NCI-H1105 (cell line): ENCODE measurements around the gene METTL26.
A peak's percentile ranks its signal among the peaks of the same experiment; 100 is the strongest.

Experiments
- DNase-seq: peaks from one replicate; lab custom pipeline; 2025; lab: John Stamatoyannopoulos, UW

The METTL26 gene

GRCh38 chr16:636206-637080 lies at the start of gene METTL26:
METTL26 (minus strand) TSS chr16:636305; CDS start chr16:636290, 15 bp downstream.
- DNase-seq, result peak; percentile 74

DNA sequence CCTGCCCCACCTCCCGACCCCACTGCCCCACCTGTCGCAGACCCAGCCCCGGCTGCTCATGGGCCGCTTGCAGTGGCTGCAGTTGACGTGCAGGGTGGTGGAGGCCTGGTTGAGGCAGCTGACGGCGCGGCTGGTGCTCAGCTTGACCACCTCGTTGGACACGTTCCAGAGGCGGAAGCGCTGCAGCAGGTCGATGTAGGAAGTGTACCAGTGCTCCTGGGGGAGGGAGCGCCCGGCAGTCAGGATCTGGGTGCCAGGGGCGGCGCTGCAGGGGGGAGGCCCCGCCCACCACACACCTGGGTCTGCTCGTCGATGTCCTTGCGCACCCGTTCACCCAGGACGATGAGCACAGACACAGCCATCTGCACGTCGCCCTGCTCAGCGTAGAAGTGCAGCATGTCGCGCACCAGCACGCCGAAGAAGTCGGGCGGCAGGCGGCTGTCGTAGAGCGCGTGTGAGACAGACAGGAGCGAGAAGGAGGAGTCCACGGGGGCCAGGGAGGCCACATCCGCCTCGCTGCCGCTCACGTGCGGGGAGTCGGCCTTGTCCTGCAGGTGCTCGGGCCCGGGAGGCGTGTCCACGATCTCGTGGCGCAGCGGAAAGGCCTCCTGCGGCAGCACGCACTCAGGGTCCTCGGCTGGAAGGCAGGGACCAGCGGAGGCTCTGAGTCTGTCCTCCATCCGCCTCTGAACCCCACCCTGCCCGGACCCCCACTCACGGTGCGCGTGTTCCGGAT lies 49.0 kb upstream of the METTL26 start:
- DNase-seq, result peak; percentile 43

- DNase-seq, result peak; percentile 86
Measured at GRCh38 chr16:684071-684794, 48.1 kb upstream of the METTL26 start, which contains the start of gene JMJD8. JMJD8 (minus strand) TSS chr16:684334; CDS start chr16:684319, 15 bp downstream.

DNA sequence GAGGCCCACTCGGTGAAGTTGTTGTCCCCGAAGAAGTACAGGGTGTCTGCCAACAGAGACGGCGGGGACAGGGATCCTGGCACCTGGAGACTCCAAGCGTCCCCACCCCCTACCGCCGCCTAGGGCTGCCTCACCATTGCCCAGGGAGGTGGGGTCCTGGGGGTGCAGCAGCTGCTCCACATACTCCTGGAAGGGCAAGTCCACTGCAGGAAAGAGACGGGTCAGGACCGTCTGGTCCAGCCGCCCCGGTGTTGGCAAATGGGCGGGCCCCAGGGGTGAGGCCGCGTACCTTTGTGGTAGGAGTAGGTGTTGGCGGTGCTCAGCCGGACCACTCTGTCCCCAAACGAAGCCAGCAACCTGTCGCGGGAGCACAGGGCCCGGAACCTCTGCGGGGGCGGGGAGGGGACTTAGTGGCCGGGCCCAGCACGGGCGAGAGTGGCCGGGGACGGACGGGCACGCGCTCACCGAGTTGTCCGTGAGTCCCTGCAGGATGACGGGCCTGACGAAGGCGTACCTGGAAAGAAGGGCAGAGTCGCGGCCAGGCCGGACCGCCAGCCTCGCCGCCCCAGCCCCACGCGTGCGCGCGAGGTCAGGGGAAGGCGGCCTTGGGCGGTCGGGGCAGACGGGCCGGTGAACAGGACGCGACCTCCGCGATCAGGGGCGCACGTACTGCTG lies 47.4 kb upstream of the METTL26 start:
- no peak for DNase-seq

- DNase-seq, result no peak
Measured at GRCh38 chr16:682493-683395, 46.6 kb upstream of the METTL26 start.

GRCh38 chr16:681746-682427 lies 45.8 kb upstream of the METTL26 start:
- no peak for DNase-seq

- DNase-seq, result no peak
Measured at GRCh38 chr16:680967-681745, 45.1 kb upstream of the METTL26 start.

DNA sequence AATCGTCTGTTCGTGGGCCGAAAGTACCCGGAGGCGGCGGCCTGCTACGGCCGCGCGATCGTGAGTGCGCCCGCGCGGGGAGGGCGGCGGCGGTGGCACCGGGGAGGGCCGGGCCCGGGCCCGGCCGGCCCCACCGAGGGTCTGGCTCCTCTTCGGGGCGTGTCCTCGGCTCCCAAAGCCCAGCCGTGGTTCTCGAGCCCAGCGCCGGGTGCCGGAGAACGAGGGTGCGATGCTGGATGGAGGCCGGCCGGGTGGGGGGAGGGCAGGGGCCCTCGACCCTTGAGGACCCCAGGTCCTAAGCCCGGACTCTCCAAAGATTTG lies 44.5 kb upstream of the METTL26 start:
- no peak for DNase-seq

GRCh38 chr16:679814-680624 lies 43.9 kb upstream of the METTL26 start, which contains the start of gene STUB1:
STUB1 (plus strand) TSS chr16:680410; CDS start chr16:680526, 116 bp downstream.
- DNase-seq, result peak; percentile 44

DNA sequence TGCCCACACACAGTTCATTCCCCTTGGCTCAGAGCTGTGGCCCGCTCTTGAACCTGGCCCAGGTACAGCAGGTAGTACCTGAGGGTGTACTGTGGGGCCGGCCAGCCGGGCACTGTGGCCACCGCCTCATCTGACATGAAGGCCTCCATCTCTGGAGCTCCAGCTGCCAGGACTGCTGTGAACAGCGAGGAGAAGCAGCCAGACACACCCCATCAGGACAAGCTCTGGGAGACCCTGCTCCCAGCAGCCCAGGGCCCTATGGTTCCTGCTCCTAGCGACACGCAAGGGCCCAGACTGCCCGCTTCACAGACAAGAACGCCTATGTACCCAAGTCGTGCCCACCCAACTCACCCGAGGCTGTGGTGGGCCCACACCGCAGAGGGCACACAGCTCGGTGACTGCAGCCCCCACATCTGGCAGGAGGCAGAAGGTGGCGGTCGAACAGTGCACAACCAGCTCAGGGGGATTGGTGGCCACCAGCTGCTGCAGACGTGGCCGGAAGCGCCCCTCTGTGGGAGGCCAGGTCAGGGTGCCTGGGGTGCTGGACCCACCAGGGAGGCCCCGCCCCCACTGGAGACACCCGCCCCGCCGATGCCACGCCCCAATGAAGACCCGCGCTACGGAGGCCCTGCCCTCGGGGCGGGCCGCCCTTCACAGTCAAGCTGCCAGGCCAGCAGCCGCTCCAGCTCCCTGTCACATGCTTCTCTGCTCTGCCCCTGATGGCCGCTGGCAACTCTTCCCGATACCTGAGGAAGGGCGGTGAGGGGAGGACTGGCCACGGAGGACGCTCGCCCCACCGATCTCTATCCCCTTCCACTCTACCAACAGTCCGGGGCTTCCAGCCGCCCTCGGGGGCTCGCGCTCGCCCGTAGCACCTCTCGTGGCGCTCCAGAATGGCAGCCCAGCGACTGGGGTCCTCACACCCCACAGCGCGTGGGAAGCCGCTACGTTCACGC lies 43.0 kb upstream of the METTL26 start:
- DNase-seq, result no peak

GRCh38 chr16:678209-678857 lies 42.2 kb upstream of the METTL26 start:
- no peak for DNase-seq

DNA sequence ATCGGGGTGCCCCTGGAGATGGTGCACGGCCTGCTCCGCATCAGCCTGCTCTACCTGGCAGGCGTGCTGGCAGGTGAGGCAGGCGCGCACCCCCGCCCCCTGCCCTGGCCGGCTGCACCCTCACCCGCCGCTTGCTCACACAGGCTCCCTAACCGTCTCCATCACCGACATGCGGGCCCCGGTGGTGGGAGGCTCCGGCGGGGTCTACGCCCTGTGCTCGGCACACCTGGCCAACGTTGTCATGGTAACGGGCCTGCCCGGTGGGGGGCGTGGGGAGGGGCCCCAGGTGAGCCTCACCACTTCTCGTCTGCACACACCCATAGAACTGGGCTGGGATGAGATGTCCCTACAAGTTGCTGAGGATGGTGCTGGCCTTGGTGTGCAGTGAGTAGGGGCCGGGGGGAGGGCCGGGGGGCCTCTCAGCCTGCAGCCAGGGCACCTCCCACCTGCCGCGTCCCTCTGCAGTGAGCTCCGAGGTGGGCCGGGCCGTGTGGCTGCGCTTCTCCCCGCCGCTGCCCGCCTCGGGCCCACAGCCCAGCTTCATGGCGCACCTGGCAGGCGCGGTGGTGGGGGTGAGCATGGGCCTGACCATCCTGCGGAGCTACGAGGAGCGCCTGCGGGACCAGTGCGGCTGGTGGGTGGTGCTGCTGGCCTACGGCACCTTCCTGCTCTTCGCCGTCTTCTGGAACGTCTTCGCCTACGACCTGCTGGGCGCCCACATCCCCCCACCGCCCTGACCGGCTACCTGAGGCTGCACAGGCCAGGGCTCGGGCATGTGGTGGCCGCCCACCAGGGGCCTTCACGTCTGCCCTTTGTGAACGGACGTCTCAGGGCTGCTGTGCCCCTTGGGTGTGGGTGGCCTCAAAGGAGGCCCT lies 41.4 kb upstream of the METTL26 start:
- DNase-seq, result peak; percentile 70

DNA sequence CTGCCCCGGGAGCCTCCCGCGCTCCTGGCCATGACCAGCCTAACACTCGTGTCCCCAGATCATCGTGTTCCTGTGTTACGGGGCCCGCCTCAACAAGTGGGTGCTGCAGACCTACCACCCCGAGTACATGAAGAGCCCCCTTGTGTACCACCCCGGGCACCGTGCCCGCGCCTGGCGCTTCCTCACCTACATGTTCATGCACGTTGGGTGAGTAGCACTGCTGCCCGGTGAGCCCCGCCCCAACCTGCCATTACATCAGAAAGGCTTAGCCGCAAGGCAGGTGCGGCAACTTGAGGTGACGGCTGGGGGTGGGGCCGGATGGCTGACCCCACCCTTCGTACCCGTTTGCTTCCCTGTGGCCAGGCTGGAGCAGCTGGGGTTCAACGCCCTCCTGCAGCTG lies 40.8 kb upstream of the METTL26 start:
- peak; percentile 78 for DNase-seq

- DNase-seq, result no peak
Measured at GRCh38 chr16:676565-676902, 40.4 kb upstream of the METTL26 start.

- DNase-seq, result no peak
Measured at GRCh38 chr16:675884-676564, 39.9 kb upstream of the METTL26 start.
